K562 (cell line): ENCODE measurements around the gene CCDC88C. TPM values are rescaled to one million over a fixed set of nuclear protein-coding genes. Genes with fewer than 3 reads are reported as not detected.
"Not testable (repeated sequence)": the region's sequence is repeated elsewhere in the genome, so short reads cannot be mapped to it uniquely, and the experiment has no call there.

Experiments
- ATAC-seq: fragments of 200-7000 bp; cut with Tn5 transposase; 3 replicates; pipeline ENCODE4 v1.9.1; 2020; ENCODE audit warnings: moderate library complexity
- BruUV-seq: library from RNA; stranded (reverse); fragments of 400-500 nt; replicated peaks from 2 replicates; lab custom pipeline; 2021; lab: Mats Ljungman, UMichigan
- CTCF ChIA-PET: fragments of 300-600 bp; formaldehyde crosslinking; extraction: SDS; loops from one replicate; lab custom pipeline; 2021; ENCODE audit warnings: low intra/inter-chr PET ratio; lab: Yijun Ruan, JAX
- POLR2A ChIA-PET: fragments of 300-600, 350-650 bp; sonication (Branson Sonifier 250); formaldehyde crosslinking; extraction: SDS; loops from one replicate; lab custom pipeline; 2021; ENCODE audit warnings: antibody characterized with exemption, inconsistent platforms; lab: Yijun Ruan, JAX
- DNase-seq, 4 experiments: peaks; one replicate each; pipeline versions ENCODE4 v3.0.0 to v3.0.0-alpha.2; 2011 to 2018; ENCODE audit warnings: low spot score in 3 of 4, mixed read lengths in 3 of 4; ENCODE audit errors: extremely low read depth in 1 of 4
- FAIRE-seq: peaks from 2 replicates; lab custom pipeline; 2011; peaks lifted over from hg19 to GRCh38; lab: Jason Lieb, UNC
- H2AFZ ChIP-seq: 2 replicates; pipeline ENCODE4 v1.6.0; 2011; ENCODE audit warnings: low read depth, low read length, control low read depth, inconsistent platforms
- H3K27ac ChIP-seq: fragments of 200-600 bp; 3 replicates; pipeline ENCODE4 v1.8.0; 2011; ENCODE audit warnings: low read depth, mild to moderate bottlenecking, control low read depth, inconsistent platforms, low read length, moderate library complexity, mixed read lengths; ENCODE audit errors: extremely low read depth
- H3K27me3 ChIP-seq, 2 experiments: fragments of 300-600 bp in 1 of 2; 2 replicates in 1 of 2; 3 replicates in 1 of 2; pipeline versions ENCODE4 v1.6.0 to v1.8.0; 2011; ENCODE audit warnings: inconsistent platforms in 2 of 2, low read length in 2 of 2, mild to moderate bottlenecking in 1 of 2, mixed read lengths in 1 of 2, moderate library complexity in 1 of 2; ENCODE audit not compliant: control insufficient read depth in 2 of 2, insufficient read depth in 2 of 2
- H3K36me3 ChIP-seq: fragments of 300-600 bp; 3 replicates; pipeline ENCODE4 v1.8.0; 2011; ENCODE audit warnings: mild to moderate bottlenecking, low read length, inconsistent platforms; ENCODE audit not compliant: control insufficient read depth, insufficient read depth
- H3K4me1 ChIP-seq, 2 experiments: fragments of 200-600 bp in 1 of 2; replicated peaks in 1 of 2; 2 replicates in 1 of 2; 3 replicates in 1 of 2; pipeline versions ENCODE4 v1.5.1 to v1.8.0; 2011; ENCODE audit warnings: inconsistent platforms in 2 of 2, low read length in 2 of 2, mild to moderate bottlenecking in 1 of 2, mixed read lengths in 1 of 2, moderate library complexity in 1 of 2; ENCODE audit not compliant: control insufficient read depth in 2 of 2, insufficient read depth in 2 of 2
- H3K4me2 ChIP-seq: 2 replicates; pipeline ENCODE4 v1.6.1; 2011; ENCODE audit warnings: low read length, control low read depth, inconsistent platforms, mixed read lengths; ENCODE audit not compliant: insufficient read depth
- H3K4me3 ChIP-seq: fragments of 200-600 bp; sonication (generic), shearing (Covaris generic); 2 replicates; pipeline ENCODE4 v1.5.1; 2016; ENCODE audit warnings: control low read depth, inconsistent platforms
- H3K79me2 ChIP-seq: fragments of 200-600 bp; 3 replicates; pipeline ENCODE4 v1.8.0; 2011; ENCODE audit warnings: low read length, inconsistent platforms; ENCODE audit not compliant: control insufficient read depth, insufficient read depth
- H3K9ac ChIP-seq, 2 experiments: 2 replicates each; pipeline versions ENCODE4 v1.6.0 to v1.6.1; 2011; ENCODE audit warnings: low read depth in 2 of 2, low read length in 2 of 2, control low read depth in 1 of 2, inconsistent platforms in 1 of 2, mild to moderate bottlenecking in 1 of 2, mixed read lengths in 1 of 2; ENCODE audit not compliant: insufficient read depth in 1 of 2
- H3K9me1 ChIP-seq: one replicate; pipeline ENCODE4 v1.6.0; 2011; ENCODE audit warnings: inconsistent platforms, mild to moderate bottlenecking, low read length, moderate library complexity; ENCODE audit not compliant: control insufficient read depth, insufficient read depth
- H3K9me3 ChIP-seq: replicated peaks from 2 replicates; pipeline ENCODE4 v1.5.1; 2011; ENCODE audit warnings: low read depth, low read length, inconsistent platforms; ENCODE audit not compliant: control insufficient read depth, insufficient read depth
- H4K20me1 ChIP-seq: replicated peaks from 2 replicates; pipeline ENCODE4 v1.6.1; 2011; ENCODE audit warnings: low read length, inconsistent platforms, mixed read lengths; ENCODE audit not compliant: control insufficient read depth, insufficient read depth
- NFIC ChIP-seq: fragments of 450-650 bp; IDR thresholded peaks from 2 replicates; pipeline ENCODE4 v1.6.1; 2017; ENCODE audit warnings: mild to moderate bottlenecking, inconsistent platforms
- SREBF1 ChIP-seq: fragments of 150-350 bp; IDR thresholded peaks from 2 replicates; pipeline ENCODE4 v1.6.1; 2014; ENCODE audit warnings: antibody characterized with exemption, low read depth, low read length, borderline replicate concordance
- WGBS: fragments of 100-300 bp; shearing (Covaris generic); methylation state at CpG from one replicate; pipeline ENCODE4 v1.1.6; 2016; ENCODE audit warnings: low coverage, mixed read lengths; ENCODE audit not compliant: insufficient coverage; ENCODE audit errors: missing lambda C conversion rate; 5-methylcytosine and 5-hydroxymethylcytosine counted together
- in situ Hi-C: fragments of 300-500 bp; cut with MboI; formaldehyde crosslinking; loops from 4 replicates; pipeline ENCODE4 v1.15.0; 2018; ENCODE audit warnings: inconsistent platforms, mixed read lengths
- intact Hi-C: fragments of 100-400 bp; cut with micrococcal nuclease; formaldehyde crosslinking; loops from 2 replicates; pipeline ENCODE4 v1.14.2; 2022
- polyA plus RNA-seq, 8 experiments: library from polyadenylated mRNA; depleted of rRNA in 4 of 8; stranded (reverse) in 5 of 8; unstranded in 3 of 8; fragments of >200 nt; fragmentation: Nextera tagmentation in 2 of 8; fragmentation: Illumina TruSeq in 1 of 8; extraction: Ambion mirVana in 2 of 8; extraction: Trizol in 1 of 8; gene quantifications; 2 replicates each; pipeline versions ENCODE4 v1.2.1 to v1.2.3, GENCODE V29; 2011 to 2014; ENCODE audit warnings: inconsistent platforms in 1 of 8, missing spikeins in 1 of 8
- total RNA-seq, 7 experiments: library from RNA; depleted of rRNA in 6 of 7; stranded (reverse); fragments of >200 nt in 6 of 7; fragmentation: Illumina TruSeq in 2 of 7; extraction: Trizol in 2 of 7; gene quantifications; 2 replicates each; pipeline versions ENCODE4 v1.2.1 to v1.2.3, GENCODE V29; 2011 to 2021; ENCODE audit warnings: low replicate concordance in 1 of 7

Gene CCDC88C
- total and polyA plus RNA-seq, 9 of the 15 experiments (the other 6 are each of a cell fraction or from before 2014, with no cell fraction given) = 0.62 to 22.5 (median 10.7) TPM

DNA sequence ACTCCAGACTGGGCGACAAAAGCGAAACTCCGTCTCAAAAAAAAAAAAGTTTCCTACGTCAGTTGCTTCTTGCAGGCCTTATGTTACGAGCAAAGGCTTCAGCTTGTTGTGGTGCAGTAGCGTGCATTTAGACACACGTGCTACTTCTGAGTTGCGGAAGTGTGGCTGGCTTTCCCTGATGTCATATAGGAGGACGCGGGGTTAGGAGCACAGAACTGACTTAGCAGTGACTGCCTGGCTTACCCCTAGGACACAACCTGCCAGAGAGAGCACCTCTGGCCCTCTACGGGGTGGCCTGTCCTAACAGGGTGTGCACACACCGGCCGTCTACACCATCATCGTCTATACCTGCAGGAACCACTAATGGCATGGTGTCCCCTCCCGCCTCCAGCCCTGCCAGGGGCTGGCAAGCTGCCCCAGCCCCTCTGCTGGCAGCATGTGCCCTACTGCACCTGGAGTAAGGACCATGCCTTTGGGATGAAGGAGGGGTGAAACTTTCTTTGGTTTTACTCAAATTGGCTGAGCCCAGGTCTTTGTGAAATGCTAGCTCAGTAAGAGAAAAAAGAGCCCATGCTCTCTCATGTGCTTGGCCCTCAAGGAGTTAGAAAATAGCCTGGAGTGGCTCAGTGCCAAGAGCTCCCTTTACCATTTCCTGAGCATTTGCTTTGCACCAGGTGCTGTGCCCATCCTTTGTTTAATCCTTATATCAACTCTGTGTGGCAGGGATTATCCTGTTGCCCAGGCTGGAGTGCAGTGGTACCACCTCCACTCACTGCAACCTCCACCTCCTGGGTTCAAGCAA, 171.4 kb downstream of the CCDC88C start:
- H3K4me1 ChIP-seq = peaks cover 0 to 5% of the 10 kb centered on the region in 2 experiments; a peak in 2 of 5 replicates
- no peak for FAIRE-seq
- CTCF ChIA-PET = no interaction called here

DNA sequence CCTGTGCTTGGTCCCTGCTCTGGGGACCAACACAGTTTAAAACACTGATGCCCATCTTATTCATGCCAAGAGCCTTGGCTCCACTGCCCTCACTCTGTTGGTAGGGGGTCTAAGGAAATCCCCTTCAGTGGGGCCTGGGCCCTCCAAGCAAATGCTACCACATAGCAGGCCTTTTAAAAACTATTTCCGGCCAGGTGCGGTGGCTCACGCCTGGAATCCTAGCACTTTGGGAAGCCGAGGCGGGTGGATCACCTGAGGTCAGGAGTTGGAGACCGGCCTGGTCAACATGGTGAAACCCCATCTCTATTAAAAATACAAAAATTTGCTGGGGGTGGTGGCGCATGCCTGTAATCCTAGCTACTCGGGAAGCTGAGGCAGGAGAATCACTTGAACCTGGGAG, 172.0 kb downstream of the CCDC88C start:
- in situ Hi-C loops, H3K9me3 ChIP-seq, H3K9me1 ChIP-seq, DNase-seq, H2AFZ ChIP-seq, ATAC-seq, H3K4me3 ChIP-seq, H3K27me3 ChIP-seq, H3K36me3 ChIP-seq, CTCF ChIA-PET, FAIRE-seq, POLR2A ChIA-PET, H3K4me1 ChIP-seq, H4K20me1 ChIP-seq, BruUV-seq, H3K9ac ChIP-seq, H3K79me2 ChIP-seq, H3K4me2 ChIP-seq, H3K27ac ChIP-seq, intact Hi-C loops: not testable (repeated sequence)
- 87% methylated on average over 8 of the region's 8 CpGs for WGBS

More for the DNA sequence above, 171.4 kb downstream of the CCDC88C start:
- no peaks in the 10 kb centered on the region for H3K27me3 ChIP-seq
- H2AFZ ChIP-seq = no peak overlapping the region
- H3K9me3 ChIP-seq = no peaks in the 10 kb centered on the region
- no TSS peak for BruUV-seq
- intact Hi-C loops (no loop called here), in situ Hi-C loops (no loop called here)
- no peak overlapping the region for H3K4me3 ChIP-seq
- no peak overlapping the region for H3K4me2 ChIP-seq
- no peaks in the 10 kb centered on the region for H3K36me3 ChIP-seq
- TF ChIP-seq NFIC (peak; percentile 14; the same call in 1 of the 2 replicates), SREBF1 (no peak)
- H3K9me1 ChIP-seq = no peaks in the 10 kb centered on the region
- H3K9ac ChIP-seq = no peak overlapping the region
- H4K20me1 ChIP-seq = no peaks in the 10 kb centered on the region
- no peak for DNase-seq
- H3K79me2 ChIP-seq = no peaks in the 10 kb centered on the region; the same call in 2 of the 3 replicates
- H3K27ac ChIP-seq = no peak overlapping the region
- no peak for ATAC-seq
- POLR2A ChIA-PET = interaction anchor here (1.0 kb wide), 1 partner anchor 11 kb away, joined by 3 read pairs; no protein-coding TSS in a partner anchor
- WGBS = 83% methylated on average over 13 of the region's 15 CpGs
